ENCODE measurements around the gene RBM5.
"Not testable (repeated sequence)": the region's sequence is repeated elsewhere in the genome, so short reads cannot be mapped to it uniquely, and the experiment has no call there.

The RBM5 gene

GRCh38 chr3:50088725-50089608, at the start of gene RBM5:
Gene RBM5, plus strand, starts transcription at chr3:50088919. Its CDS starts 1,516 bp downstream, at chr3:50090435.
- peak; percentile 97 for DNase-seq (ENCODE audit: low read depth, low spot score)

DNA sequence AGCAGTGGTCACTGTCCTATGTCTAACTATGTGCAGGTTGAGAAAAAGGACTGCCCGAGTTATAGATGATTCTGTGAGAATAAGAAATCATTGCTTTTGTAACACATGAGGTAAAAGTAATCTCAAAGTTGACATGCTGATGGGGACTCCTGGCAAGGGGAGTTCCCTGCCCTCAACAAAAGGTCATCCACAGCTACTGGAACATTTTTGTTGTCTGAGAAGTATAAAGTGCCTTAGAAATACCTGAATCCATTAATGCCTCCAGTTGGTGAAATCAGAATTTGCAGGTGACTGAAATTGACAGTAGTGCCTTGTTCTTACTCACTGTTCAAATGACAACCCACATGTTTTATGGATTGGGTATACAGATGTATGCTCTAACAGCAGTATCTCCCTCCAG, 43.7 kb upstream of the RBM5 start:
- DNase-seq (ENCODE audit: low read depth, low spot score): no peak

GRCh38 chr3:50047426-50047825, 41.3 kb upstream of the RBM5 start:
- DNase-seq (ENCODE audit: low read depth, low spot score): no peak

DNA sequence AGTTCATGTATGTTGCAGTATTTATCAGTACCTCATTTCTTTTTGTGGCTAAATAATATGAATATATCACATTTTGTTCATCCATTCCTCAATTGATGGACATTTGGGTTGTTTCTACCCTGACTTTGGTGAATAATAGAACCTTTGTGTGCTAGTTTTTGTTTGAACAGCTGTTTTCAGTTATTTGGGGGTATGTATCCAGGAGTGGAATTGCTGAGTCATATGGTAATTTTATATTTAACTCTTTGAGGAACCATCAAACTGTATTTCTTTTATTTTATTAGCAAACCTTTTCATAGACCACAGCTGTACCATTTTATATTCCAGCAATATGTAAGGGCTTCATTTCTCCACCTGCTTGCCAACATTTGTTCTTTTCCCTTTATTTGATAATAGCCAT, 38.4 kb upstream of the RBM5 start:
- peak; percentile 69 for DNase-seq (ENCODE audit: low read depth, low spot score)

GRCh38 chr3:50057756-50058155, 31.0 kb upstream of the RBM5 start:
- no peak for DNase-seq (ENCODE audit: low read depth, low spot score)

DNA sequence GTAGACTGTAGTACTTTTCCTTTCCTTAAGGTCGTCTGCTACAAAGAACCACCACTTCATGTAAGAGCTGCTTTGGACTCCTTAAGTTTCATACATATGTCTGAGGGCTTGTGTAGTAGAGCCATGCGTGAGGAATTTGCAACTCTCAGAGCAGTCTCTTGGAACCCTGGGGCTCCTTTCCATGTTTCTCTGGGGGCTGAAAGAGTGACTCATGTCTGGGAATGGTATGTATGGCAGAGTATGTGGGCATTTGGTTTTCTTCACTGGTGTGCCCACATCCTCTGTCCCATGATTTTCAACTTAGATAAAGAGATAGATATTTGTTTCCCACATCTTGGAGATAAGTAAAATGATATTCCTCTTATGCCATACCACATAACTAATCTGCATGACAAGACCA, 20.6 kb upstream of the RBM5 start:
- peak; percentile 70 for DNase-seq (ENCODE audit: low read depth, low spot score)

DNA sequence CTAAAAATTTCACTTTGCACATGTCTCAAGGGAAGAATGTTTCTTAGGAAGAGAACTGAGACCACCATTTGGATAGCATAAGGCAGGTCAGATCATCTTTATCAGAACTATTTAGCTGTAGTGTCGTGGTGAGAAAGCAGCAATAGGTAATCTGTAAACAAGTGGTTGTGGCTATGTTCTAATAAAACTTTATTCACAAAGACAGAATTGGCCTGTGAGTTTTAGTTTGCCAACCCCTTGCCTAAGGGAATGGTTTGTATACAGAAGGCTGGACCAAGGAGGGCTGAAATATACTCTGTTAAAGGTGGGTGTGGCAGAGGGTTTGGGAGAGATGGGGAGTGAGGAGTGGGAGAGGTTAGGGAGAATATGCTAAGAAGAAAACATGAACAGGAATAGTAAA, 10.6 kb upstream of the RBM5 start:
- DNase-seq (ENCODE audit: low read depth, low spot score): no peak

GRCh38 chr3:50078622-50079021, 10.1 kb upstream of the RBM5 start:
- no peak for DNase-seq (ENCODE audit: low read depth, low spot score)

- not testable (repeated sequence) for DNase-seq (ENCODE audit: low read depth, low spot score)
Measured at GRCh38 chr3:50084951-50085350, 3.8 kb upstream of the RBM5 start.

DNA sequence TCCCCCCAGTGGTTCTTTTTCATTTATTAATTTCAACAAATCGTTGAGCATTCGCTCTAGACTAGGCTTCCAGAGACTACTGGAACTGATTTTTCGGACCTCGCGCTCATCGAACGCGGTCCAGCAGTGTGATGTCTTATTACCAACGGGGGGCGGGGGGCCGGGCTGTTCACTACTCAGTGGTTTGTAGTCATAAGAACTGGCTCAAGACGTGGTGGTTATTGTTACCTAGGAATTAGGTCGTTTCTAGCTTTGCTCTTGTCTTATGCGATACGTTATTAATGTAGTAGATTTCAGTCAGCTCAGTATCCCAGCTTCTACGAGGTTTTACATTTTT, 858 bp downstream of the RBM5 start:
- peak; percentile 64 for DNase-seq (ENCODE audit: low read depth, low spot score)

DNA sequence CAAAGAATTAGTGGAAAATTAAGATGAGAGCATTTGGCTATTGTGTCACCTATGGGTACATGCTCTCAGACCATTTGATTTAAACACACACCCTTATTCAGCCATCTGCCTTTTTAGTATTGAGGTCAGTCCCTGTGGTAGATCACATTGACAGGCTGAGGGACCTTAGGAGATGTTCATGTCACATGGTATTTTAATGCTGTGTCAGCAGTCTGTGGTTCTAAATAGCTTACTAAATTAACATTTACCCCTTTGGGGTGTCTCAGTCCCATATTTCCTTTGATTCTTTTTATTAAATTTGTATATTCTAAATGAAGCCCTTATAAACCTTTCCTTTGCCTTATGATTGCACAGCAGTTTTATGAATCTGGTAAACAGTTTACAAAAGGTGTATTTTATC, 2.3 kb downstream of the RBM5 start:
- DNase-seq (ENCODE audit: low read depth, low spot score): no peak

- DNase-seq (ENCODE audit: low read depth, low spot score): peak; percentile 11
Measured at GRCh38 chr3:50095352-50095998, 6.8 kb downstream of the RBM5 start.

- no peak for DNase-seq (ENCODE audit: low read depth, low spot score)
Measured at GRCh38 chr3:50100386-50100785, 11.7 kb downstream of the RBM5 start.

- peak; percentile 60 for DNase-seq (ENCODE audit: low read depth, low spot score)
Measured at GRCh38 chr3:50100956-50101845, 12.5 kb downstream of the RBM5 start.

DNA sequence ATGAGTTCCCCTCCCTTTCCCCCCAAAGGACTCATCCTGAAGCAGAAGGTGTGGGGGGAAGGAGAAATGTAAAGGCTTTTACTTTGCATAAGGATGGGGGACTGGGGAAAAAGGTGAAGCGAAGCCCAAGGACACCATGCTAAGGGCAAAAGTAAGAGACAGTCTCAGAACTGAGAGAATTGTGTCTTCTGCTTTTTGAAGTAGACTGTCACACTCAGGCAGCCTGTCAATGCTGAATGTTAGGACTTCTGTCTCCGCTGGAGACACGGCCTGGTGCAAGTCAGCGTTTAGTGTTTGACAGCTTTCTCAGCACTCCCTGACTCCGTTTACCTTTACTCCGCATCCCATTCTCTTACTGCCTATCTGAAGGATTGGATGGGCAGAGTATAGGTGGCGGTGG, 13.8 kb downstream of the RBM5 start:
- DNase-seq (ENCODE audit: low read depth, low spot score): no peak

DNA sequence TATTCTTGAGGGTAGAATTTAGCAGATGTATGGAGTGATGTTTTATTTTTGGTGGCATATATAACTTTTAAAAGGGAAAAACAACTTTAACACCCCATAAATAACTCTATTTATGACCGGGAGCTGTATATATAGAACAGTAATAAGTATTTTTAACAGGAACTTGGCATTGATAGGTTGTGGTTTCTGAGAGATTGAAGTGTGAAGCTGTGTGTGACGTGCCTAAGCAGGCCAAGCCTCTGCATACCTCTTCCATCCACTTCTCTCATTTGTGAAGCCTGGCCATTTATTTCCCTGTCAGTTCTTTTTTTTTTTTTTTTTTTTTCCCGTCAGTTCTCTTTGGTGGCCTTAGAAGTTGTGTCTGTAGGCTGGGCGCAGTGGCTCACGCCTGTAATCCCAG, 23.0 kb downstream of the RBM5 start:
- no peak for DNase-seq (ENCODE audit: low read depth, low spot score)

DNA sequence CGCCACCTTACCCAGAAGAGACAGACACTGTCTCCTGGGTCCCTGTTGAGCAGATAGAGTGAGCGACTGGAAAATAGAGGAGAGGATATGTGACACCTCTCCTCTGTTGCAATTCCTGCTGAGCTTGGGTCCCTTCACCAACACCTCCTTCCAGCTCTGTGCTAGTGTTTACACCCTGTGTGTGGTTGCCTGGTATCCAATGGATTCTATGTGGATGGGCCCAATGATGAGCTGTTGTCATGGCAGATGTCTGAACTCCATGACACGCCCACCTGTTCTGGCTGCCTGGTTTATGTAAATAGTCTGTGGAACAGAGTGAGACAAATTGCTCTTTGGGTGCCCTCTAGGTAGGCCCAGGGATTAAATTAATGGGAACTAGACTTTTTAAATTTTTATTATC, 23.7 kb downstream of the RBM5 start:
- DNase-seq (ENCODE audit: low read depth, low spot score): no peak

DNA sequence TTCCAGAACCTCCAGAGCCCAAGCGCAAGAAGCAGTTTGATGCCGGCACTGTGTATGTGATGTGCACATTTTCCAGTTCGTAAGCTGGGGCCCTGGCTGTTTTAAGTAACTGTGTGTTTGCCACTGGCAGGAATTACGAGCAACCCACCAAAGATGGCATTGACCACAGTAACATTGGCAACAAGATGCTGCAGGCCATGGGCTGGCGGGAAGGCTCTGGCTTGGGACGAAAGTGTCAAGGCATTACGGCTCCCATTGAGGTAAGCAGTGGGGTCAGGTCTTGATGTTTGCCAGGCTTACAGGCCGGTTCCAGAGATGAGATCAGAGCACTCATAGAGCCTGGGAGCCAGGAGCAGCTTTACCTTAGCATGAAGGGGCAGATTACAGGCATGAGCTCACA, 28.4 kb downstream of the RBM5 start:
- DNase-seq (ENCODE audit: low read depth, low spot score): no peak

DNA sequence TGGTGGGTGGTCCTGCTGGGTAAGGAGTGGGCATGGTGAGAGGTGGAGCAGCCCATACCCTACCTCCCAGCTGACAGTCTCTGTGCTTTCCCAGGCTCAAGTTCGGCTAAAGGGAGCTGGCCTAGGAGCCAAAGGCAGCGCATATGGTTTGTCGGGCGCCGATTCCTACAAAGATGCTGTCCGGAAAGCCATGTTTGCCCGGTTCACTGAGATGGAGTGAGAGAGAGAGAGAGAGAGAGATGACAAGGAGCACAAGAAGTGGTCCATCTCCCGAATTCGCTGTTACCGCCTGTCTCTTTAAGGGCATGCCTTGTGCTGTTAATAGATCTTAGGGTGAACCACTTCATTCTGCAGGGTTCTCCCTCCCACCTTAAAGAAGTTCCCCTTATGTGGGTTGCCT, 29.5 kb downstream of the RBM5 start:
- DNase-seq (ENCODE audit: low read depth, low spot score): no peak

- no peak for DNase-seq (ENCODE audit: low read depth, low spot score)
Measured at GRCh38 chr3:50119786-50120185, 31.1 kb downstream of the RBM5 start.

- DNase-seq (ENCODE audit: low read depth, low spot score): no peak
Measured at GRCh38 chr3:50120364-50121071, 31.8 kb downstream of the RBM5 start.

Data from astrocyte of the hippocampus (primary cell).